GM19438 (cell line): ENCODE measurements around the gene CRHBP.
"Not testable (repeated sequence)": the region's sequence is repeated elsewhere in the genome, so short reads cannot be mapped to it uniquely, and the experiment has no call there.

Experiments used
- ATAC-seq: cut with Tn5 transposase; IDR thresholded peaks from one replicate; pipeline ENCODE4 v1.9.1; 2021; ENCODE audit warnings: low read depth; ENCODE audit not compliant: unreplicated experiment

Gene CRHBP

DNA sequence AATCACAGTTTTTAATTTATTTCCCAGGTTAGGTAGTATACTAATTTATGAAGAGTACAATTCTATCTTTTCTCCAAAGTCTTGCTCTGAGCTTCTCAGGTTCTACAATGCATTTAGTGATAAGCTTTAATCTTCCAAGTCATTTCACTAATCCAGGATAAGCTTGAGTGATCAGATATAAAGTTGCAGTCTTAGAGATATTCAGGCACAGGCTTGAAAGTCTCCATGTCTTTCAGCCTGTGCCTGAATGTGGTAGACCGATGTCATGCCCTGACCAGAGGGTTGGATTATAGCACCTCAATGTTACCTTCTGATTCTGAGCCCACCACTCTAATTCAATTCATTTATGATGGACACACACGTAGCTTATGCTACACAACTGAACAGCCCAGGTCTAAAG lies 3.2 kb downstream of the CRHBP start:
- ATAC-seq = no peak

DNA sequence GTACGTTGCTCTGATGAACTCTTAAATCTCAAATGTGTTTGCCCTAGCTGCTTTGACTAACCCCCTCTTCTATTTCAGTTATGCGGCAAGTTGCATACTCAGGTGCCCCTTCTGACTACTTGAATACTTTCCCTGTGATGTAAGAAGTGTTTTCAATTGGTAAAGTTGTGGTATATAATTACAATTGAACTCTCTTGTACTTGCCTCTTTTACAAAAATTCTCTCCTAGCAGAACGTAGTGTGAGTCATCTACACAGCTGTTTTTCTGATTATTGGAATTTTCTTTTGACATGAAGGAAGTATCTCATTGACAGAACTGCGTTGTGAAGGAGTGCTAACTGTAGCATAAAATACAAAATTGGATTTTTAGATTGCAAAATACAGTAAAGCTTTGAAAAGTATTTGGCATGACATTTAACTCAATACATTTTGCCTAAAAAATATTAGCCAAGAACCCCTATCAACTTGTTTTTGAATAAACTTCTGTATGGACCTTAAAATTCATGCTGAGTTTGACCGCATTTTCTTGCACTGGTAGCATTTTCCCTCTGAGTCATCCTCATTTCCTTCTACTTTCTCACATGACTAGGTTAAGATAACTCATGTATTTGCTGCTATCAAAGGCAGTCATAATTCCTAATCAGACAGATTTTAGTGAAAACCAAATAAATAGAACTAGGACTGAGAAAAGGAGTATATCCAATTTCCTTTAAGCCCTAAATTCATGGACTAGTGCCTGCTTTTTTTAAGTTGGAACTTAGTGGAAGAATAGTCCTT lies 6.3 kb downstream of the CRHBP start:
- no peak for ATAC-seq

DNA sequence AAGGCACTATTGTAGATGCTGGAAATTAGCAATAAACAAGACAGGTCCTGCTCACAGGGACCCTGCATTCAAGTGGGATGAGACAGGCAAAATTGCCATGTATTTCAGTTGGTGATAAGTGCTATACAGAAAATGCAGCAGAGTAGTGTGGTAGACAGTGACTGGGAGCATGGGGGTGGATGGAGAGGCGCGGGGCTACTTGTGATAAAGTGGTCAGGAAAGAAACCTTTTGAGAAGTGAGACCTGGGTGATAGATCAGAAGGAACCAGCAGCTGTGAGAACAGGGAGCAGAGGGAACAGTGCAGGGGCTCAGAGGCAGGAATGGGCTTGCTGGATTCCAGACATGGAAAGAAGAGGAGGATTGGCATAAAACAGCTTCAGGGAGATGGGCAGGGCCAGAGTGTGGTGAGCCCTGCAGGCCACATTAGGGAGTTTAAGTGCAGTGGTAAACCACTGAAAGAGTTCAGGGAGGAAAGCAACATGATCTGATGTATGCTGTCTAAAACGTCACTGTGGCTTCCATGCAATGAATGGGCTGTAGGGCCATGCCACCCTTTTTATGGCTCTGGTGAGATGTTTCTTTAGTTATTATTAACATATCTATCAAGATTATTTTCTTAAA lies 7.3 kb downstream of the CRHBP start:
- ATAC-seq = peak; percentile 75

DNA sequence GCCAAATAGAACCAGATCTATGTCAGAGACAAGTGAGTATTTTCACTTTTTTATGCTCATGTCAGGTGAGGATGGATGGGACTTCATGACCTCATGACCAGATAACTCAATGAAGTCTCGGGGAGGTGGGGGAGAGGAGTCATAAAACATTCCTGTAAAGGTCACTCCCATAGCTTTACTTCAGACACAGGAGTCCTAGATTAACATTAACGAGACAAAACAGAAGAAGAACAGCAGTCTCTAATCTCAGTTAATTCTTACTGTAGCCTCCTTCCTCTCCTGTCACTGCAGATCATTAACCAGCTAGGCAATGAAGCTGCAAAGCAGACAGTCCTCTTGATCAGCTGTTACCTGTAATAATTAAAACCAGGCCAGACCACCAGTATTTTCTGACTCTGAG lies 11.2 kb downstream of the CRHBP start:
- ATAC-seq = no peak

DNA sequence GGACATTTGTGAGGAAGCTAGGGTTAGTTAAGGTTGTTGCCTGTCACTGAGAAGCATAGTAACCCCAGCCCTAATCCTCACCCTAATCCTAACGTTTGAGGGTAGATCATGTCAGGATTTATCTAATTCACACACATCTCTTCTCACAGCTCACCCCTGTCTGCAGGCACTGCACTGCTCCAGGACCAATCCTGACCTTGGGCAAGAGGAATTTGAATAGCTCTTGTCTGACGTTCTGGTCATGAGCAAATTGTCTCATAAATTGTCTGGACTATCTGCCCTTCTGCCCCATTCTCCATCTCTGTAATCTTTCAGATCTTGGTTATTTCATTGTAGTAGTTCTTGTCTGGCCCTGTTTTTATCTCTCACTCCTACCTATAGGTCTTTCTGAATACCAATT lies 18.7 kb downstream of the CRHBP start:
- ATAC-seq = no peak

DNA sequence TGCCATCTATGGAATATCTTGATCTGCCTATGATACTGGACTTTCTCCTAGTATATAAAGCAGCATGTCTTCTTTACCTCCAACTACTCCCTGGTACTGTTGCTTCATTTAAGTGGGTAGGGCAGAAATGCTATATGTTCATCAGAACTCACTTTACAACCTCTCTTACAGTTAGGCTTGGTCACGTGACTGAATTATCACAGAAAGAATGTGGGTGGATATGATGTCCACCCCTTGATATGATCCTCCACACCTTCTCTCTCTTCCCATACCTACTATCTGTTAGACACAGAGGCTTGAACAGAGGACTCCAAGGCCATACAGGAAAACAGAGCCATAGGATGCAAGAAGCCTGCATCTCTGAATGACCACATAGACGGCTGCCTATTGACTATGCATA lies 19.8 kb downstream of the CRHBP start:
- no peak for ATAC-seq

DNA sequence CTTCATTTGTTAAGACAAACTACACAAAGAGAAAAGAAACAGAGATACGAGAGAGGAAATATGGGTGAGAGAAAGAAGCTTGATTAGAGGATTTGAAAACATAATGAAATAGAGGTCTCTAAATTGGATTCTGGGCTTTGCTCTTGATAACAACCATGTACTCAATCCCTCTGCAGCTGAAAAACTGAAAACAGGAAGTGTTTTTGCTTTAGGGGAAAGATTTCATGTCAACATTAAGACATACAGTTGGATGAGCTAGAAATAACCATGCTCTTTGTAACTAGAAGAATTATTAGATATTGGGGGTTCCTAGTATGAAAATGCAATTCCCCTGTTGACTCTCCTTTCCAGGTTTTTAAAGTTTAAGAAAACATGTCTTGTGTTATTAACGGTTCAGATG lies 21.9 kb downstream of the CRHBP start:
- no peak for ATAC-seq

DNA sequence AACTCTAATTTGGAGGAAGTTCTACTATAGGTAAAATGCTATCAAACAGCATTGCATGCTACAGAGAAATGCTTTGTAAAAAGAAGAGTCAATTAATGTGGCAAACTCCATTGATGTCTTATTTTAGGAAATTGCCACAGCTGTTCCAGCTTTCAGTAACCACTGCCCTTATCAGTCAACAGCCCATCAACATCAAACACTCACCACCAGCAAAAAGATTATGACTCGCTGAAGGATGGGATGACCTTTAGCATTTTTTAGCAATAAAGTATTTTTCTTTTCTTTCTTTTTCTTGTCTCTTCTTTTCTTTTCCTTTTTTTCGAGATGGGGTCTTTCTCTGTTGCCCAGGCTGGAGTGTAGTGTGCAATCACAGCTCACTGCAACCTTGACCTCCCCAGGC lies 26.0 kb downstream of the CRHBP start:
- no peak for ATAC-seq

DNA sequence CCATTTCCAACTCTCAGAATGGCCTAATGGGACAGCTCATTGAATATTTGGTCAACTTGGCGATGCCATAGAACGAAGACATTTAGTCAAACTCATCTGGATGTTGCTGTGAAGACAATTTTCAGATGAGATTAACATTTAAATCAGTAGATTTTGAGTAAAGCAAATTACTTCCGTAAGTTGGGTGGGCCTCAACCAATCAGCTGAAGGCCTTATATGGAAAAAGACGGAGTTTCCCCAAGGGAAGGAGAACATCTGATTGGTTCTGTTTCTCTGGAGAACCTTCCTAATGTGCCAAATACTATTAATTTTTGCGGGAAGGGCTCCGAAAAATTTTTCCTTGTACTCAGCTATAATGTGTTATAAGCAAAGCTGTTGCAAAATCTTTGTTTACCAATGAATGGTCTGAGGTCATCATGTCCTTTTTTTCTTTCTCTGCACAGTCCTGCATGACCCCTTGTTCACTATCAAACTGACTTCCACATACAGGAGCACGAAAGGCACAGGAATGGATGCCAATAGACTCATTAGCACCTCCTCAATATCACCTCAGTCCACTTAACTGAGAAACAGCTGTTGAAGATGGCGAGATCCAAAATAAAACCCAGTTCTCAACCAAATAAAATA lies 27.8 kb downstream of the CRHBP start:
- no peak for ATAC-seq

DNA sequence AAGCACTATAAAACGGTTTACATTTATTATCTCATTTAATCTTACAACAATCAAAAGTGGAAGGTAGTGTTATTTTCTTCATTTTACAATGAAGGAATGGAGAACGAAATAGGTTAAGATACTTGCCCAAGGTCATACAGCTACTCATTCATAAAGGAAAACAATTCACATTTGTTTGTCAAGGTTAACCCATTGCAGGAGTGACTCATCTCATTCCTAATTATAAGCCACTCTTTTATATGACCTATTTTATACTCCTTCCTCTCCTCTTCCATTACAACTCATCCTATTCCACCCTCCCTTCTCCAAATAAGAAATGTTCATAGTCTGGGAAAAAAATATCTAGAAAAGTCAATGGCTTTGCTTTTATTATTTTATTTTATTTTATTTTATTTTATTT lies 29.6 kb downstream of the CRHBP start:
- ATAC-seq = no peak

DNA sequence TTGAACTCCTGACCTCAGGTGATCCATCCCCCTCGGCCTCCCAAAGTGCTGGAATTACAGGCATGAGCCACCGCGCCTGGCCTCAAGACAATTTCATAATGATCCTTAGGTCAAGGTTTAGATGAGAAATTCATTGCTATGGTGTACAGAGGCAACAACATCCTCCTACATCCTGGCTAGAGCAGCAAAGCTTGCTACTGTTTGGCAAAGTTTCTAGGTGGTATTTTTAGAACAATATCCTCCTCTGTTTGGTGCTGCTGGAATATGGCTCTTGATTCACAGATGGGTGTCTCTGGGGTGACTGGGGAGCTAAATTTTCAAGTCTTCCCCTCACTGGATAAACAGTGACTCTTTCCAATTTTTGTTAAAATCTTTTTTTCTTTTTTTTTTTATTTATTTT lies 30.6 kb downstream of the CRHBP start:
- ATAC-seq = no peak

DNA sequence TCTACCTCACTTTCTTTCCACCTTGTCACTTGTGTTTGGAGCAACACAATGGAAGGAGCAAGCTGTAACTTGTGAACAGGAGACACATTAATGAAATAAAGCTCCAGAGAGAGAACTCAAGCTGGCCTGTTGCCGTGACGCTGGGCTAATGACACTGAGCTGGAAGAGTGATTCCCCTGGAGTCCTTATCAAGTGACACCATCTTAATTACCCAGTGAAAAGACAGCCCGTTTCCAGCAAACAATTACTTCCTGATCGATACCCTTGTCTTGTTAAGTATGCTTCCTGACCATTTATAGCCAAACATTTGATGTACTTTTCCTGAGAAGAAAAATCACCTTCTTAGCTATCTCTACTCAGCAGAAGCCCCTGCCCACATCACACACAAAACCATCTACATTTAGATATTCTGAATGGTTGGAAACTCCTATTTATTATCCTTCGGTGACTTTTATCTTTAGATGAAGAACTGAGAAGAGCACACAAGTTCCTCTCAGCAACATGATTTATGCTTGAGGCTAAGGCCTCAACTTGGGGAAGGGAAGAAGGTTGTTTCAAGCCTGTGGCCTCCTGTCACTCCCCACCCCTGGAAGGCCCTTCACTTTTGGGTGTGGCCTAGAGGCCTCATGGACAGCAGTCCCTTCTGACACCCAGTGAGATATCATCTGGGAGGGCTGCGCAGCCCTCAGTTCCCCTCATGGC lies 34.1 kb downstream of the CRHBP start:
- ATAC-seq = no peak

DNA sequence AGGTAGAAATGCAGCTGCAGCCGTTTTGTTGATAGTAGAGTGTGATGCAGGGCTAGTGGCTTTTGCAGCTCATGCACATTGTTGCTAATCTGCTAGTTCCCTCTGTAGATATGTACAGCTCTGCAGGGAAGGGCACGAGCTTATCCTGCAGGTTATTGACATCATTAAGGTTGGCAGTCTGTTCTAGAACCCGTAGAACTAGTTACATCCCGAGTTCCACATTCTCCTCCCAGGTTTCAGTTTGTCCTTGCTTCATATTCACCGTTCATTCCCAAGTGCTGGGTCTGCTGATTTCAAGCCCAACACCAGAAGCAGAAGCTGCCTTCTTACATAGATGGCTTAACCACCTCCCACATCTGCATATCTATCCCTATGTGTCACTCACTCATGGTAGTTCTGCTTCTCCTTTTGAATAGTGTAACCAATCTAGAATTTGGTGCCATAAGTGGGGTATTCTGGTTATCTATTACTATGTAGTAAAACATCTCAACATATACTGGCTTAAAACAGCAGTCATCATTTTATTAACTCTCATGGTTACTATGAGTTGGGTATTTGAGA lies 38.1 kb downstream of the CRHBP start:
- no peak for ATAC-seq

DNA sequence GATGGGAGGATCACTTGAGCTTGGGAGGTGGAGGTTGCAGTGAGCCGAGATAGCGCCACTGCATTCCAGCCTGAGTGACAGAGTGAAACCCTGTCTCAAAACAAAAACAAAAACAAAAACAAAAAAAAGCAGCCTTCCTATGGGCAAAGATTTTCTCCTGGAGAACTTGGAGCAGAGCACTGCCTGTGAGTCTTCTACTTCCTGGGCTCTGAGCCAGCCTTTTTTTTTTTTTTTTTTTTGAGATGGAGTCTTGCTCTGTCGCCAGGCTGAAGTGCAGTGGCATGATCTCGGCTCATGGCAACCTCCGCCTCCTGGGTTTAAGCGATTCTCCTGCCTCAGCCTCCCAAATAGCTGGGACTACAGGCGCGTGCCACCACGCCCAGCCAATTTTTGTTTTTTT lies 40.6 kb downstream of the CRHBP start:
- not testable (repeated sequence) for ATAC-seq

DNA sequence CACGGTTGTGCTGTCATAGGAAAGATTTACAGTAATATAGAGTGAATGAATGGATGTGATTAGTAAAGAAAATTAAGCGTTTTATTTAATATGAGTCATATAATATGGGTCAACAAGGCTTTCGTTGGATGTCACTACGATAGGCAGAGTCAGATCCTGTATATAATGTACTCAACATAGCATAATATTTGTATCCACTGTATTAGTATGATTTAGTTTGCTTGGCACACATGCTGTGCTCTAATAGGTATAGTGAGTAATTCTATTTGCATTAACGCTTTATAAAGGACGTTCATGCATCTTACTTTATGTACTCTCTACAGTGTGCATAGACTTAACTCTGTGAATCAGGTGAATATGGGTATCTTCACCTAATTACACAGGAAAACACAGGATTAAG lies 41.5 kb downstream of the CRHBP start:
- ATAC-seq = no peak

DNA sequence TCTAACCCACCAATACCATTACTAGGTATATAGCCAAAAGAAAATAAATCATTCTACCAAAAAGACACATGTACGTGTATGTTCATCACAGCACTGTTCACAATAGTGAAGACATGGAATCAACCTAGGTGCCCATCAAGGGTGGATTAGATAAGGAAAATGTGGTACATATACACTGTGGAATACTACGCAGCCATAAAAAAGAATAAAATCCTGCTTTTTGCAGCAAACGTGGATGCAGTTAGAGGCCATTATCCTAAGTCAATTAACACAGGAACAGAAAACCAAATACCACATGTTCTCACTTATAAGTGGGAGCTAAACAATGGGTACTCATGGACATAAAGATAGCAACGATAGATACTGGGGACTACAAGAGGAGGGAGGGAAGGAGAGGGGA lies 45.4 kb downstream of the CRHBP start:
- ATAC-seq = not testable (repeated sequence)

DNA sequence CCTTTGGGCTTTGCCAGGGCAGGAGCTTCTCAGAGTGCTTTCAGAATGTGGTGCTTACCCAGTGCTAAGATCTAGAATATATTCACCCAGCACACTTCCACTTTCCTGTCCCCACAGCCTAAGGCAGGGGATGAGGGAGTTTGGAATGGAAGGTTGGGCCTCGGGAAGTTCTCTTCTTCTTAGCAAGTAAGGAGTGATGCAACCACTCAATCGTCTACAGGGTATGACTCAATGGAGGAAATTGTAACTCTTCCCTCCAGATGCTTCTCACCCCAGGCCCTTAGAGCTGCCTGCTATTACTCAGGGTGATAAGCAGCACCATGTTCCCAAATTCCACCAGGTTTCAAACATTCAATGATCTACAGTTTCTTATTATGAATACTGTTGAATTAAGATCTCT lies 46.6 kb downstream of the CRHBP start:
- ATAC-seq = no peak

DNA sequence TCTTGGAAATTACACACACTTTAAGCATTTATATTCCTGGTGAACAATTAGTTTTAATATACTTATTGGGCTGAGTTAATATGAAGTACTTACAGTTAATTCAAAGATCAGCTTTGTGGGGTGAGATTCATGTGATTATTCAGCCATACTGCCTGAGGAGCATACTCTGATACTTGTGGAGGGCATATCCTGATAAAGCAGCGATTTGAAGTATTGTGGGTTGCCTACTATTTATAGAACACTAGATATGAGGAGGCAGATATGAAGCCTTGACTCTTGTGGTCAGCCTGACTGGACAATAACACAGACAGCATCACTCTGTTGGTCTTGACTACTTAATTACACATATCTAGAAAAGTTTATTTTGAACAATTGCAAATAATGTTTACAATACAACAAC lies 50.4 kb downstream of the CRHBP start:
- no peak for ATAC-seq

DNA sequence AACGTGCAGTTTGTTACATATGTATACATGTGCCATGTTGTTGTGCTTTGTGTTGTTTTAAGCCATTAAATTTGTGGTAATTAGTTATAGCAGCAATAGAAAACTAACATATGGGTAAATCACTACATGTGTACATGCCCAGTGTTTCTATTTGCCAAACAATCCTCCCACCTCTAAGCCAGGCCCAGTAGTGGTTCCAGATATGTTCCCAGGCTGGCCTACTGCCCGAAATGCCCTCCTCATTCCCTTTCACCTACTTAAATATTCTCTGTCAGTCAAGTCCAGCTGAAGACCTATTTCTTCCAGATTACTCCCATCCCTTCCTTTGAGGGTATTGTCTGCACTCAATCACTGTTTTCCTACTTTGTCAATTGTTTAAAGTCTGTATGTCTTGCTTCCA lies 53.3 kb downstream of the CRHBP start:
- no peak for ATAC-seq

DNA sequence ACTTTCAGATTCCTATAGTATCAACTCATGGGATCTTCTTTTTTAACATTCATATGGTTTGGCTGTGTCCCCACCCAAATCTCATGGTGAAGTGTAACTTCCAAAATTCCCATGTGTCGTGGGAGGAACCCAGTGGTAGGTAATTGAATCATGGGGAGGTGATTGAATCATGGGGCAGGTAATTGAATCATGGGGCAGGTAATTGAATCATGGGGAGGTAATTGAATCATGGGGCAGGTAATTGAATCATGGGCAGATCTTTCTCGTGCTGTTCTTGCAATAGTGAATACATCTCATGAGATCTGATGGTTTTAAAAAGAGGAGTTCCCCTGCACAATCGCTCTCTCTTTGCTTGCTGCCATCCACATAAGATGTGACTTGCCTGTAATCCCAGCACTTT lies 55.6 kb downstream of the CRHBP start:
- ATAC-seq = no peak

DNA sequence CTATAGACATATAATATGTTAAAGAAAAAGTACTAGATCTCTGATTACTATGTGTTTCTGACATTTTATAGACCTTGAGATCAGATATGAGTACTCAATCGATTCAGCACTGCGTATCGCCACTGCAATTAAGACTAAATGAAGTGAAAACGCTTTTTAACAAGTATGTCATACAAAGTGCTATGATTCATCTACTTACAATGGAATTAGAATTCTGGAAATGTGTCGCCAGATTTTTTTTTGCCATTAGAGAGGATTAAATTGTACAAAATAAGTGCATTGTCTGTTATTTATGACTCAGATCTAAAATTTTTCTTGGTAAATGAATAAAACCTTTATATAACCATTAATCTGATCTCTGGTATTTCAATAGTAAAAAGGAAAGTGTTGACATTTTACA lies 57.4 kb downstream of the CRHBP start:
- ATAC-seq = no peak
